Stomach (tissue), 4 donors: ENCODE data around the gene RNF151.

ENCODE experiments used
- CTCF ChIP-seq, 7 experiments: fragments of 450-650 bp in 4 of 7; fragments of 200-600 bp in 3 of 7; sonication (generic) in 3 of 7; IDR thresholded peaks; one replicate each; pipeline ENCODE4 v1.5.1; 2016 to 2019; ENCODE audit warnings: antibody characterized with exemption in 7 of 7, control low read depth in 2 of 7, mild to moderate bottlenecking in 1 of 7
- EP300 ChIP-seq: sonication (generic); formaldehyde crosslinking; IDR thresholded peaks from one replicate; pipeline ENCODE4 v1.6.1; 2017; ENCODE audit warnings: antibody characterized with exemption
- POLR2A ChIP-seq, 4 donors: fragments of 450-650 bp; IDR thresholded peaks; one replicate each; pipeline ENCODE4 v1.6.1; 2016; ENCODE audit warnings: antibody characterized with exemption in 4 of 4, control low read depth in 2 of 4, mild to moderate bottlenecking in 1 of 4, moderate library complexity in 1 of 4
- POLR2AphosphoS5 ChIP-seq, 3 donors: sonication (generic); formaldehyde crosslinking; IDR thresholded peaks; one replicate each; pipeline ENCODE4 v1.6.1; 2016; ENCODE audit warnings: antibody characterized with exemption in 3 of 3

GRCh38 chr16:1949507-1949906 is 17.1 kb upstream of the RNF151 start:
- TF ChIP-seq POLR2AphosphoS5 (IDR thresholded peaks at IDR 0.05) (no peak), CTCF (IDR thresholded peaks at IDR 0.05) (no peak), POLR2A (IDR thresholded peaks at IDR 0.05) (no peak), EP300 (no peak)
